CD4-positive, alpha-beta T cell (primary cell): Measurements from ENCODE around the gene GPR143. TPM values are rescaled to one million over a fixed set of nuclear protein-coding genes. Genes with fewer than 3 reads are reported as not detected.

Experiments
- ATAC-seq: fragments of 200-7000 bp; cut with Tn5 transposase; one replicate; pipeline ENCODE4 v1.10.0; 2022; ENCODE audit warnings: mild to moderate bottlenecking; ENCODE audit not compliant: poor library complexity
- CTCF ChIA-PET: fragments of 350-600 bp; sonication (Branson Sonifier 250); formaldehyde crosslinking; loops from one replicate; lab custom pipeline; 2021; ENCODE audit warnings: antibody characterized with exemption, inconsistent platforms; lab: Charles Lee
- POLR2A ChIA-PET: fragments of 350-600 bp; sonication (Branson Sonifier 250); formaldehyde crosslinking; loops from one replicate; lab custom pipeline; 2021; ENCODE audit warnings: antibody characterized with exemption, inconsistent platforms; lab: Charles Lee
- DNase-seq, 14 experiments: peaks; one replicate each; pipeline ENCODE4 v3.0.0-alpha.2; 2013 to 2020; ENCODE audit warnings: mixed read lengths in 2 of 14
- H3K27ac ChIP-seq, 2 donors: one replicate each; pipeline versions ENCODE4 v1.5.1 to v1.7.0; 2013; ENCODE audit warnings: low read length in 2 of 2, low read depth in 1 of 2, mild to moderate bottlenecking in 1 of 2
- H3K27me3 ChIP-seq, 2 experiments: 1 replicate in 1 of 2; 2 replicates in 1 of 2; pipeline versions ENCODE4 v1.6.1 to v1.7.0; 2013; ENCODE audit warnings: low read length in 2 of 2, control low read depth in 1 of 2, mild to moderate bottlenecking in 1 of 2, moderate library complexity in 1 of 2; ENCODE audit not compliant: insufficient read depth in 2 of 2, control insufficient read depth in 1 of 2
- H3K36me3 ChIP-seq: one replicate; pipeline ENCODE4 v1.6.1; 2013; ENCODE audit warnings: low read length, control low read depth; ENCODE audit not compliant: insufficient read depth
- H3K4me1 ChIP-seq: one replicate; pipeline ENCODE4 v1.6.1; 2013; ENCODE audit warnings: low read length, control low read depth; ENCODE audit not compliant: insufficient read depth
- H3K4me3 ChIP-seq: one replicate; pipeline ENCODE4 v1.5.1; 2013; ENCODE audit warnings: mild to moderate bottlenecking, low read length, moderate library complexity
- H3K9me3 ChIP-seq, 2 experiments: 1 replicate in 1 of 2; 2 replicates in 1 of 2; pipeline versions ENCODE4 v1.6.1 to v1.7.0; 2013; ENCODE audit warnings: low read length in 2 of 2, mild to moderate bottlenecking in 2 of 2, control low read depth in 1 of 2, moderate library complexity in 1 of 2; ENCODE audit not compliant: control insufficient read depth in 1 of 2, insufficient read depth in 1 of 2
- H3K27ac Mint-ChIP-seq: one replicate; pipeline ENCODE4 v1.8.0; 2020; ENCODE audit warnings: mixed read lengths
- H3K27me3 Mint-ChIP-seq: one replicate; pipeline ENCODE4 v1.8.0; 2021; ENCODE audit warnings: mixed read lengths
- H3K36me3 Mint-ChIP-seq: one replicate; pipeline ENCODE4 v1.8.0; 2021; ENCODE audit warnings: low read depth, mixed read lengths
- H3K4me1 Mint-ChIP-seq: one replicate; pipeline ENCODE4 v1.8.0; 2021; ENCODE audit warnings: low read depth, mixed read lengths
- H3K4me3 Mint-ChIP-seq: one replicate; pipeline ENCODE4 v1.8.0; 2020; ENCODE audit warnings: mild to moderate bottlenecking, mixed read lengths
- H3K9me3 Mint-ChIP-seq: one replicate; pipeline ENCODE4 v1.8.0; 2020; ENCODE audit warnings: mixed read lengths
- CTCF ChIP-seq: fragments of 200-600 bp; IDR thresholded peaks from one replicate; pipeline ENCODE4 v1.8.0; 2022; ENCODE audit warnings: antibody characterized with exemption, mild to moderate bottlenecking
- intact Hi-C, 2 experiments: fragments of 100-400 bp; cut with DNase I in 1 of 2; cut with micrococcal nuclease in 1 of 2; formaldehyde crosslinking; loops; one replicate each; pipeline versions ENCODE4 v1.15.1 to v1.9.0; 2023 to 2025; cut with DNase I, micrococcal nuclease
- total RNA-seq, 174 experiments: library from RNA in 2 of 174; stranded (reverse) in 2 of 174; gene quantifications; one replicate each; pipeline ENCODE4 v1.2.3 and lab custom pipeline; 2021 to 2026

The GPR143 gene
- total RNA-seq, 2 experiments from 2014 or later = not detected

DNA sequence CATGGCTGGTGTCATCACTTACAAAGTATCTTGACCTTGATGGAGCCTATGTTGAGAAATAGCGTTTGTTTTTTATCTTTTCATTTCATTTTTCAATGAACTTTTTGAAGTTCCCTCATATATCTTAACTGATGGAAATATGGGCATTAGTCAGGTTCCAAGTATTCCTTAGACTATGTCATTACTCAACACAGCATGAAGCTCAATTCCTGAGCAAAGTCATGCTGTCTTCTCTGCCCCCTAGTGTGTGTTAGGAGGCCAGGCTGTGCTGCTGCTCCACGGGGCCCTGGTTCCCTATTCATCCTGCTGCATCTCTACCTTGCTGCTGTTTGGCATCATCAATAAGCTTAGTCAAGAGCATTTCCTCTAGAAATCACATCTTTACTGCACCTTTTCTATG lies 40.9 kb downstream of the GPR143 start:
- no peak overlapping the region for H3K4me3 Mint-ChIP-seq
- H3K4me3 ChIP-seq = no peak overlapping the region
- CTCF ChIA-PET = no interaction called here
- ATAC-seq = no peak
- no peaks in the 10 kb centered on the region for H3K4me1 Mint-ChIP-seq
- POLR2A ChIA-PET = no interaction called here
- H3K36me3 Mint-ChIP-seq = peaks cover 32% of the 10 kb centered on the region
- H3K27ac Mint-ChIP-seq = no peak overlapping the region
- no peaks in the 10 kb centered on the region for H3K36me3 ChIP-seq
- H3K4me1 ChIP-seq = no peaks in the 10 kb centered on the region
- peaks cover 23 to 26% of the 10 kb centered on the region in 2 experiments for H3K9me3 ChIP-seq
- H3K27me3 Mint-ChIP-seq = no peaks in the 10 kb centered on the region
- intact Hi-C loops = no loop called here
- no peak for DNase-seq
- H3K9me3 Mint-ChIP-seq = peaks cover 5% of the 10 kb centered on the region
- H3K27me3 ChIP-seq = no peaks in the 10 kb centered on the region
- TF ChIP-seq CTCF = no peak
- H3K27ac ChIP-seq = no peak overlapping the region

- Histone ChIP-seq H3K9me3 (peaks cover under 1 to 22% of the 10 kb centered on the region in 2 experiments), H3K4me1 (no peaks in the 10 kb centered on the region), H3K36me3 (peaks cover 37% of the 10 kb centered on the region), H3K27ac (no peak overlapping the region), H3K4me3 (no peak overlapping the region), H3K27me3 (no peaks in the 10 kb centered on the region)
- H3K9me3 Mint-ChIP-seq = peaks cover 4% of the 10 kb centered on the region
- no peaks in the 10 kb centered on the region for H3K27me3 Mint-ChIP-seq
- ChIA-PET POLR2A (no interaction called here), CTCF (no interaction called here)
- peaks cover 83% of the 10 kb centered on the region for H3K36me3 Mint-ChIP-seq
- H3K27ac Mint-ChIP-seq = no peak overlapping the region
- no peaks in the 10 kb centered on the region for H3K4me1 Mint-ChIP-seq
- no peak for DNase-seq
- intact Hi-C loops = no loop called here
- H3K4me3 Mint-ChIP-seq = no peak overlapping the region
- no peak for TF ChIP-seq CTCF
- ATAC-seq = no peak
Measured at GRCh38 chrX:9717376-9717775, 48.3 kb downstream of the GPR143 start.

GRCh38 chrX:9710332-9710731 lies 55.3 kb downstream of the GPR143 start:
- Mint-ChIP-seq H3K27ac (no peak overlapping the region), H3K4me3 (no peak overlapping the region), H3K9me3 (no peaks in the 10 kb centered on the region), H3K36me3 (peaks cover 66% of the 10 kb centered on the region), H3K4me1 (peaks cover 12% of the 10 kb centered on the region), H3K27me3 (no peaks in the 10 kb centered on the region)
- no peak for ATAC-seq
- Histone ChIP-seq H3K4me3 (no peak overlapping the region), H3K27me3 (no peaks in the 10 kb centered on the region), H3K36me3 (peaks cover 46% of the 10 kb centered on the region), H3K4me1 (peaks cover 6% of the 10 kb centered on the region), H3K27ac (no peak overlapping the region), H3K9me3 (no peaks in the 10 kb centered on the region)
- intact Hi-C loops = no loop called here
- ChIA-PET POLR2A (interaction anchor here (0.6 kb wide), 1 partner anchor 213 kb away, joined by 4 read pairs; no protein-coding TSS in a partner anchor), CTCF (no interaction called here)
- no peak for DNase-seq
- TF ChIP-seq CTCF = no peak
